D721Med (cell line): ENCODE results near the gene TMEM59L.
A peak's percentile ranks its signal among the peaks of the same experiment; 100 is the strongest.

ENCODE experiments used
- DNase-seq: peaks from one replicate; pipeline ENCODE4 v3.0.0; 2011; ENCODE audit warnings: low spot score; ENCODE audit not compliant: insufficient read length
- FAIRE-seq: peaks from 2 replicates; lab custom pipeline; 2011; peaks lifted over from hg19 to GRCh38; lab: Jason Lieb, UNC
- CTCF ChIP-seq: IDR thresholded peaks from 2 replicates; pipeline ENCODE4 v1.5.1; 2012; ENCODE audit warnings: mild to moderate bottlenecking, control low read depth; ENCODE audit not compliant: insufficient read depth; ENCODE audit errors: missing control alignments

Gene TMEM59L

GRCh38 chr19:18612772-18613588 lies at the start of gene TMEM59L:
TSS of gene TMEM59L (plus strand) at chr19:18612870. CDS start at chr19:18612959, 89 bp downstream.
- no peak for TF ChIP-seq CTCF
- peak; percentile 89 for DNase-seq
- no peak for FAIRE-seq

DNA sequence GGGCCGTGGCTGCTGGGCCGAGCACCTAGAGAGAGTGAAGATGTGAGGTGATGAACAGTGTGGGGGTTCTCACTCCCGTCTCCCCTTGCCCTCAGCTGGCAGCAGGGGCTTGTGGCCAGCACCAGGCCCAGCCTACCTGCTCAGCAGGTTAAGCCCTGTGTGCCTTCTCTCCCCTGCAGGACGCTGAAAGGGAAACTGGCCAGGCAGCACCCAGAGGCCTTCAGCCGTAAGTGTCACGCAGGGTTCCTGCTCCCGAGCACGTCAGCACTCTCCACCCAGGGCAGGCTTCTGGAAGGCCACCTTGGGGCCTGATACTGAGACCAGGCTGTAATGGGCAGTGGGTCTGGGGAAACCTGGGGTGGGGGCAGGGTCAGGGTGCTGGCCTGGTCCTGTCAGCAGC lies 45.7 kb upstream of the TMEM59L start:
- DNase-seq (no peak), FAIRE-seq (no peak)
- no peak for TF ChIP-seq CTCF

- no peak for DNase-seq
- FAIRE-seq: no peak
- no peak for TF ChIP-seq CTCF
These were observed 44.3 kb upstream of the TMEM59L start for GRCh38 chr19:18568367-18568766.

DNA sequence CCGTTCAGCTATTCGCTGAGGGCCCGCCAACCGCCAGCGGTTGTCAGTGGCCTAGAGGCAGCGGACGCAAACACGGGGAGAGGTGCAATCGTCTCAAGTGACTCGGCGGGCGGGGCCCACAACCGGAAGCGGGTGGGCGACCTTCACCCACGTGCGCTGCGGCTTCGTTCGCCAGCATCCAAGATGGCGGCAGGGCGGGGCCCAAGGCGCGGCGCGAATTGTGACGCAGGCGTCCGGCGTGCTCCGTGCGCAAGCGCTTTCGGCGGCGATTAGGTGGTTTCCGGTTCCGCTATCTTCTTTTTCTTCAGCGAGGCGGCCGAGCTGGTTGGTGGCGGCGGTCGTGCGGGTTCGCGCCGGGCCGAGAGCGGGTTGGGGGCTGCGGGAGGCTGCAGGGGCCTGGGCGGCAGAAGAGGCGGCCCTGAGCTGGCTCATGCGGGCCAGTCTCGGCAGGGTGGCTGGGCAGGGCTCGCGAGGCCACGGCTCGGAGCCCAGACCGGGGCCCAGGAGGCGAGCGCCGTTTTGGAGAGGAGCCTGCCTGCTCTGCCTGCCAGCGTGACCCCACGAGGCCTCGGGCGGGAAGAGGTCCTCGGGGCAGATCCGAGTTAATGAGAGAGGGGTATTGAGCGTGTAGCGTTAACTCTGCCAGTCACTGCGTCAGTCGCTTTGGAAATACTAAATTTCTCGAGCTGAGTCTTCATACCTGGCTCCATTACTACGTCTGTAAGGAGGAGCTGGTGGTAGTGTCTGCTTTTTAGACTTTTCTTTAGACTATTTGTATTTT lies 40.9 kb upstream of the TMEM59L start, which contains the start of gene UBA52:
Gene UBA52, plus strand, starts transcription at position 294 of the 781 bp plus-strand sequence. CDS start 1,444 bp downstream, outside the sequence.
- no peak for TF ChIP-seq CTCF
- peak; percentile 77 for DNase-seq
- FAIRE-seq: no peak

GRCh38 chr19:18574691-18575291 lies 37.9 kb upstream of the TMEM59L start:
- DNase-seq: no peak
- no peak for FAIRE-seq
- no peak for TF ChIP-seq CTCF

- FAIRE-seq (no peak), DNase-seq (no peak)
- no peak for TF ChIP-seq CTCF
These were observed 36.3 kb upstream of the TMEM59L start for GRCh38 chr19:18576383-18576782.
